HG03159 (cell line): Measurements from ENCODE around the gene KCNIP2.

Experiments used
- ATAC-seq: cut with Tn5 transposase; IDR thresholded peaks from one replicate; pipeline ENCODE4 v1.9.1; 2021; ENCODE audit warnings: mild to moderate bottlenecking, moderate library complexity; ENCODE audit not compliant: unreplicated experiment

The KCNIP2 gene

GRCh38 chr10:101843032-101844021 lies at the start of gene KCNIP2:
TSS of gene KCNIP2 (minus strand) at chr10:101843800. CDS start at chr10:101843568, 232 bp downstream.
- no peak for ATAC-seq

- no peak for ATAC-seq
Observed at GRCh38 chr10:101892782-101893391, 49.3 kb upstream of the KCNIP2 start.

GRCh38 chr10:101889256-101890210 lies 45.9 kb upstream of the KCNIP2 start:
- peak; percentile 57 for ATAC-seq

GRCh38 chr10:101888251-101888949 lies 44.8 kb upstream of the KCNIP2 start:
- no peak for ATAC-seq

GRCh38 chr10:101887775-101888174 lies 44.2 kb upstream of the KCNIP2 start:
- ATAC-seq: no peak

GRCh38 chr10:101886521-101887312 lies 43.1 kb upstream of the KCNIP2 start:
- ATAC-seq: no peak

- ATAC-seq: no peak
Observed at GRCh38 chr10:101881036-101881774, 37.6 kb upstream of the KCNIP2 start.

- no peak for ATAC-seq
Observed at GRCh38 chr10:101880232-101880573, 36.6 kb upstream of the KCNIP2 start.

- no peak for ATAC-seq
Observed at GRCh38 chr10:101879456-101880231, 36.0 kb upstream of the KCNIP2 start.

GRCh38 chr10:101878869-101879268 lies 35.3 kb upstream of the KCNIP2 start:
- ATAC-seq: no peak

- no peak for ATAC-seq
Observed at GRCh38 chr10:101875068-101875688, 31.6 kb upstream of the KCNIP2 start.

- no peak for ATAC-seq
Observed at GRCh38 chr10:101874252-101874651, 30.7 kb upstream of the KCNIP2 start.

- ATAC-seq: no peak
Observed at GRCh38 chr10:101867931-101868330, 24.3 kb upstream of the KCNIP2 start.

- ATAC-seq: peak; percentile 44
Observed at GRCh38 chr10:101859530-101859929, 15.9 kb upstream of the KCNIP2 start.

GRCh38 chr10:101858723-101859500 lies 15.3 kb upstream of the KCNIP2 start:
- ATAC-seq: peak; percentile 75

- no peak for ATAC-seq
Observed at GRCh38 chr10:101857802-101858476, 14.3 kb upstream of the KCNIP2 start.
